ENCODE measurements around the gene EIF1AY. TPM values are rescaled to one million over a fixed set of nuclear protein-coding genes. Genes with fewer than 3 reads are reported as not detected.

Gene EIF1AY
- total and polyA plus RNA-seq, 2 of the 4 experiments (the other 2 are of a cell fraction), result not detected

DNA sequence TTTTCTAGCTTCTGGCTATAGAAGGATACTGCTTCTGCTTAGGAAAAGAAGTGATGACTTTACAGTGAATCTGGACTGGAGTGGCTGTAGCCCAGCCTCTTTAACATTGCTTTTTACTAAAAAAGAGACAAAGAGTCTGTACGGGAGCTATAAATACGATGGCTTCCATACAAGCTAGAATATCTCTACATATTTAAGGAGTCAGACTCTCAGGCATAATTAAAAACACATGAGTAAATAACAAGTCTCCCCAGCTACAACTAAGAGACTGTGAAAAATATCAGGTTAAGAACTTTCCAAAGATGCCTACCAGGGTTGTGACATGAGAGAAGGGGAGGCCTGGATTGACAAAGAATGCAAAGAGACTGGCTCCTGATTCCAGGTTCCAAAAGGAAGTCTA lies 19.8 kb upstream of the EIF1AY start:
- H3K23ac ChIP-seq (ENCODE audit: low read depth, low read length), result no peak overlapping the region
- WGBS, 2 experiments (ENCODE audit: extremely low coverage in 2 of 2, insufficient read length in 1 of 2), result no CpG with 5 or more reads among the region's 2 CpGs
- TF ChIP-seq CEBPB (IDR thresholded peaks at IDR 0.05; ENCODE audit: low read depth, low read length) (no peak), RFX5 (IDR thresholded peaks at IDR 0.05; ENCODE audit: low read depth, low read length) (no peak), NFE2L2 (IDR thresholded peaks at IDR 0.05; ENCODE audit: low read depth, low read length) (no peak), BHLHE40 (IDR thresholded peaks at IDR 0.05; ENCODE audit: low read depth, low read length) (no peak), RCOR1 (IDR thresholded peaks at IDR 0.05; ENCODE audit: insufficient replicate concordance, low read length) (no peak), SMC3 (IDR thresholded peaks at IDR 0.05; ENCODE audit: low read depth, low read length) (no peak), RAD21 (IDR thresholded peaks at IDR 0.05; ENCODE audit: low read length) (no peak), MXI1 (IDR thresholded peaks at IDR 0.05; ENCODE audit: borderline replicate concordance, low read depth, low read length) (no peak), CHD1 (IDR thresholded peaks at IDR 0.05; ENCODE audit: low read depth, low read length) (no peak), MAZ (IDR thresholded peaks at IDR 0.05; ENCODE audit: borderline replicate concordance, low read depth, low read length) (no peak), FOS (IDR thresholded peaks at IDR 0.05; ENCODE audit: low read depth, low read length) (no peak), USF2 (IDR thresholded peaks at IDR 0.05; ENCODE audit: low read depth, low read length) (no peak)
- TF ChIP-seq, protein P1, sequence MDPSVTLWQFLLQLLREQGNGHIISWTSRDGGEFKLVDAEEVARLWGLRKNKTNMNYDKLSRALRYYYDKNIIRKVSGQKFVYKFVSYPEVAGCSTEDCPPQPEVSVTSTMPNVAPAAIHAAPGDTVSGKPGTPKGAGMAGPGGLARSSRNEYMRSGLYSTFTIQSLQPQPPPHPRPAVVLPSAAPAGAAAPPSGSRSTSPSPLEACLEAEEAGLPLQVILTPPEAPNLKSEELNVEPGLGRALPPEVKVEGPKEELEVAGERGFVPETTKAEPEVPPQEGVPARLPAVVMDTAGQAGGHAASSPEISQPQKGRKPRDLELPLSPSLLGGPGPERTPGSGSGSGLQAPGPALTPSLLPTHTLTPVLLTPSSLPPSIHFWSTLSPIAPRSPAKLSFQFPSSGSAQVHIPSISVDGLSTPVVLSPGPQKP (IDR thresholded peaks at IDR 0.05; ENCODE audit: borderline replicate concordance, low read depth, low read length), result no peak
- H4K91ac ChIP-seq (ENCODE audit: insufficient read depth, low read depth, low read length), result no peak overlapping the region
- H4K20me1 ChIP-seq (ENCODE audit: insufficient read depth, low read length), result no peaks in the 10 kb centered on the region
- H2AK9ac ChIP-seq (replicated peaks; ENCODE audit: low read depth, low read length, poor library complexity), result no peak overlapping the region
- ChIA-PET CTCF (no interaction called here), POLR2A (ENCODE audit: unreplicated experiment) (no interaction called here)
- H3K14ac ChIP-seq (replicated peaks; ENCODE audit: low read depth, low read length), result no peak overlapping the region
- intact Hi-C loops (cut with micrococcal nuclease) (no loop called here), in situ Hi-C loops (cut with MboI; ENCODE audit: low sequenced_read_pairs) (no loop called here), dilution Hi-C loops (cut with HindIII; ENCODE audit: low sequenced_read_pairs, unreplicated experiment) (no loop called here)
- H4K5ac ChIP-seq (ENCODE audit: low read depth, low read length), result no peak overlapping the region
- no peaks in the 10 kb centered on the region for H3K4me1 ChIP-seq (ENCODE audit: control insufficient read depth, insufficient read depth, low read length)
- H2BK120ac ChIP-seq (ENCODE audit: low read depth, low read length), result no peak overlapping the region
- DNase-seq (no peak), ATAC-seq (ENCODE audit: low read depth) (no peak)
- H2BK5ac ChIP-seq (ENCODE audit: low read depth, low read length, poor library complexity, severe bottlenecking), result no peak overlapping the region
- H3K56ac ChIP-seq (ENCODE audit: extremely low read depth, insufficient read depth, low read length), result no peak overlapping the region
- no peak overlapping the region for H3K18ac ChIP-seq (ENCODE audit: low read depth, low read length)
- no peaks in the 10 kb centered on the region for H3K79me1 ChIP-seq (ENCODE audit: low read depth in 1 of 2, low read length in 2 of 2)
- no peak overlapping the region for H3K4ac ChIP-seq (ENCODE audit: low read depth, low read length)
- H3K36me3 ChIP-seq (ENCODE audit: control insufficient read depth, insufficient read depth, low read length), result no peaks in the 10 kb centered on the region
- H3K9ac ChIP-seq (ENCODE audit: low read depth, low read length), result no peak overlapping the region
- H3K27me3 ChIP-seq (ENCODE audit: control insufficient read depth, insufficient read depth, low read length), result no peaks in the 10 kb centered on the region
- H2AK5ac ChIP-seq (ENCODE audit: low read depth, low read length), result no peak overlapping the region
- H3K4me2 ChIP-seq (ENCODE audit: low read depth, low read length), result no peak overlapping the region
- H2BK20ac ChIP-seq (ENCODE audit: low read depth, low read length), result no peak overlapping the region
- no peak overlapping the region for H2AFZ ChIP-seq (replicated peaks; ENCODE audit: low read length, poor library complexity)
- no peak overlapping the region for H3K4me3 ChIP-seq (ENCODE audit: insufficient read depth, low read depth, low read length)
- no peaks in the 10 kb centered on the region for H3K9me1 ChIP-seq (ENCODE audit: insufficient read depth, low read length)
- no TSS peak for BruUV-seq (replicated peaks)
- H3K9me3 ChIP-seq (ENCODE audit: control insufficient read depth, insufficient read depth, low read length), result no peaks in the 10 kb centered on the region
- no peak overlapping the region for H4K8ac ChIP-seq (ENCODE audit: low read depth in 2 of 2, low read length in 2 of 2)
- H3K27ac ChIP-seq (ENCODE audit: insufficient read depth, low read length), result no peak overlapping the region
- H2BK15ac ChIP-seq (ENCODE audit: low read depth, low read length), result no peak overlapping the region

All from IMR-90 (cell line).